HG03097 (cell line): ENCODE data around the gene AOX1.
A peak's percentile ranks its signal among the peaks of the same experiment; 100 is the strongest.
"Not testable (repeated sequence)": the region's sequence is repeated elsewhere in the genome, so short reads cannot be mapped to it uniquely, and the experiment has no call there.

Source experiments
- ATAC-seq: cut with Tn5 transposase; IDR thresholded peaks from one replicate; pipeline ENCODE4 v1.9.1; 2021; ENCODE audit not compliant: unreplicated experiment, low FRiP score

The AOX1 gene

DNA sequence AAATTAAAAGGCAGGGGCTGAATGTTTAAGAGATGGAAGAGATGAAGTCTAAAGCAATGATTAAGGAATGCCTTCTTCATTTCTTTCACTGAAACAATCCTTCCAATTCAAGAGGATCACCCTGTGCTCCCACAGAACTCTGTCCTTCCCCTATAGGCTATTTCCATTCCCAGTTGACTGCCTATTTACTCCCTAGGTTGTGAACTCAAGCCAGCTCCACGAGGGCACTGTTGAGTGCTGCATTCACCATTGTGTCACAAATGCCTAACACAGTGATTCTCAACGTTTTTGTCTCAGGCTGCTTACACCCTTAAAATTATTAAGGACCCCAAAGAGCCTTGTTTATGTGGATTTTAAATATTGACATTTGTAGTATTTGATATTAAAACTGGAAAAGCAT, 112.4 kb downstream of the AOX1 start:
- no peak for ATAC-seq

DNA sequence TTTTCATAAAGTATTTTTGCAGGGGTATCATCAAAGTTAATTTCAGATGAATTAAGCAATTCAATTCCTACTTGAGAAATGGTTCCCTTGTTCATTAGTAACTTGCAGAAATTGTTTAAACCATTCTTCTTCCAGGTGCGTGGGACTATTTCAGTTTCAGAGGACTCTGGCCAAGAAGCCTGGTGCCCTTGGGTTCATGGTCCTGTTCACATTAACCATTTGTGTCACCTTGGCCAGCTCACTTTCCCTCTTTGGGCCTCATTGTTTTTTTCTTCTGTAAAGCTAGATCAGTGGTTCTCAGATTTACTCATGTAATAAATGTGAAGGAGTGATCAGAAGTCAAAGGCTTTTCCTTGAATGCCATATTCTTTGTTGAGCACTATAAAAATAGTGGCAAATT, 113.5 kb downstream of the AOX1 start:
- no peak for ATAC-seq

DNA sequence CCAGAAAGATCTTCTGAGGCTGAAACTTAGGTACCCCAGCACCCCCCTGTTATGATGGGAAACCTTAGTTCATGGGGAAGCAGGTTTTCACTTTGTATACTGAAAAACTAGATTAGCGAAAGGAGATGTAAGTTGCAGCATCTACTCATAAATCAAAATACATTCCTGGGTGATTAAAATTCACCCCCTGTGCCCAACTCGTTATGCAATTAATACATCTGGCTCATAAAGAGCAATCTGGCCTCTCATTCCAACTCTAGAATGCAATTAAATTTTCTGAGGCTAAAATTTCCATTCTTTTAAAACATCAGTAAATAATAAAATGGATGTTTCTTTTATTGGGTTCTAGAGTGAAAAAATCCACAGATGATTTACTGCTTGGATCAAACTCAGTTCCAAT, 115.0 kb downstream of the AOX1 start:
- no peak for ATAC-seq

DNA sequence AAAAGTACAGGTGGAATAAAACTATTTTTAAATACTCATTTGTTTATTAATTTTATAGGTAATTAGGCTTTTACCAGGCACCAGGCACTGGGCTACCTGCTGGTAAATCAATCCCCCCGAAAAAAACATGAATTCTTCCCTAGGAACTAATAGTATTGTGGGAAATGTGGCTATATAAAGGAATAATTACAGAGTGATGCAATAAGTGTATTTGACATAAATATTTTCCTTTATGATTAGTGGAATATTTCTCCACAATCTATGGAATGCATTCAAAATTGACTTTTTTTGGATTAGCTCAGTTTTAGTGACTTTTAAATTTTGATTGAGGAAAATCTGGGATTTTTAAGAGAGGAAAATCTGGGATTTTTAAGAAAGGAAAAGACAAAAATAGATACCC, 116.2 kb downstream of the AOX1 start:
- no peak for ATAC-seq

DNA sequence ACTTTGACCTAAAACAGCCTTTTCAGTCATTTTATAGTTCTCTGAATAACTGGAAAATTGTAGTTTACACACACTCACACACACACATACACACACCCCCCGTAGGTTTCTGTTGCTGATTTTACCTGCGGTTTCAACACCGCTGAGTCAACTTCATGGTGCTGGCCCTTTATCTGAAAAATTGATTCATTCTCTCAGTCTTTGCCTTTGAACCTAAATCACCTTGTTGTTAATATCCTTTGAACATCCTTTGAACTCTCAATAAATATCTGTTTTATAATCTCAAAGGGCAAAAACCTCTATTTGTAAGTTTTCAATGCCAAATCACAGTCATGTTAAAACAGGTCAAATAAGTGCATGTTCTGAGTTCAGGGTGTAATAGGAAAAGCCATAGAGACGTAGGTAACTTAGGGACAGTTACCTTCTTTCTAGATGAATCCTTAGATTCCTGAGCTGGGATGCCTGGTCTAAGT, 116.9 kb downstream of the AOX1 start:
- no peak for ATAC-seq

DNA sequence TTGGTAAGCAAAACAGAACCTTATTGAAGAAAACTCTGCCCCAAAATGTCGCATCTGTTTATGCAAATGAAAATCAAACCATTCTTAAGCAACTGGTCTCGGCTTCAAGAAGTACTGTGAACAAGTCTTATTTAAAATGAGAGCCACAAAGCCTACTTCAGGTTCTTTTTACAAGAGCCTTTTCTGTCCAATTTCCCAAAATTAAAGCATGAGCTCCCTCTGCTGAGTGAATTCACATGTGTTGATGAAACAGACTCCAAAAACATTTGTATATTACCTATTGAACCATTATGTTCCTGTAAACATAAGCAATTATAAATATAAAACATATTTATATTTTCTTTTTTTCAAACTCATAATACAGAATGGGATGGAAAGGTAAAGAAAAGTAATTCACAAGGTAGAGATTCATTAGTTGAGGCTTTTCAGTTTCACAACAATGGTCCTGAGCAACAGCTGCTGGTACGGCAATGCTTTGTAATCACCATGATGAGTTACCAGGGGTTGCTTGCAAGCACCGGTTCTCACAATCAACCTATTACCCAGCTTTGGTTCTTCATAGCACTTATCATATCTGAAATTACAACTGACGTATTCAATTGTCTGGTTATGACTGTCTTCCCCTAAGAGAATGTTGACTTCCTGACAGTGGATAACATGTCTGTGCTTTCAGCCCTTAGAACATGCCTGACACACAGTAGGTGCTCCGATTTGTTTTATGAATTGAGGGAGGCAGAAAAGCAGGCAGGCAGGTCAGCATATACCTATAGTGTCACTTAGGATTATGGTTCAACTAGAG, 117.5 kb downstream of the AOX1 start:
- no peak for ATAC-seq

DNA sequence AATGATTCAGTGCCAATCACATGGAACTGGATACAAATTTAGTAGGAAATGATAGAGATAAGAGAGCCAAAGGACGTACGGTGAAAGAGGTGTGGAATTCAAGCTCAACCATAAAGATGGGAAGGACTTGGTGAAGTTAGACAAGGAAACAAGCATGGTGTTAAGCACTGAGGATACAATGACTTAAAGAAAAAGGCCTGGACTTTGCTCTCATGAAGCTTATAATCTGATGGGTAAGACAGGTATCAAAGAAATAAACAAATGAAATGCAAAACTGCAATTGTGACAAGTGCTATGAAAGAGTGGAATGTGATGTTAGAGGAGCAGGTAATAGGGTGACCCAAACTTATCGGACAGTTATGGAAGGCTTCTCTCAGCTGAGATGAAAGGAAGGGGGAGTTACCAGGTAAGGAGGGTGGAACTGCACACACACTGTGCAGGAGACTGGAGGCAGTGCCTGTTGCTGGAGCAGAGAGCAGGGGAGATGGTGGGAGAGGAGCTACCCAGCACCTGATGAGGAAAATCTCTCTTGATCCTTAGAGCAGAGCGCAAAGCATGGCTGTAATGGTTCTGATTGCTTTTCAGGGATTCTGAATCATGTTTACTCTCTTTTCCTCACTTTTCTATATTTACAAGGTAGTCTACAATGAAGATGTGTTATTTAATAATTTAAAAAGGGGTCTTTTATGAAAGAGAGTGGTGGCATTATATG, 118.3 kb downstream of the AOX1 start:
- no peak for ATAC-seq

DNA sequence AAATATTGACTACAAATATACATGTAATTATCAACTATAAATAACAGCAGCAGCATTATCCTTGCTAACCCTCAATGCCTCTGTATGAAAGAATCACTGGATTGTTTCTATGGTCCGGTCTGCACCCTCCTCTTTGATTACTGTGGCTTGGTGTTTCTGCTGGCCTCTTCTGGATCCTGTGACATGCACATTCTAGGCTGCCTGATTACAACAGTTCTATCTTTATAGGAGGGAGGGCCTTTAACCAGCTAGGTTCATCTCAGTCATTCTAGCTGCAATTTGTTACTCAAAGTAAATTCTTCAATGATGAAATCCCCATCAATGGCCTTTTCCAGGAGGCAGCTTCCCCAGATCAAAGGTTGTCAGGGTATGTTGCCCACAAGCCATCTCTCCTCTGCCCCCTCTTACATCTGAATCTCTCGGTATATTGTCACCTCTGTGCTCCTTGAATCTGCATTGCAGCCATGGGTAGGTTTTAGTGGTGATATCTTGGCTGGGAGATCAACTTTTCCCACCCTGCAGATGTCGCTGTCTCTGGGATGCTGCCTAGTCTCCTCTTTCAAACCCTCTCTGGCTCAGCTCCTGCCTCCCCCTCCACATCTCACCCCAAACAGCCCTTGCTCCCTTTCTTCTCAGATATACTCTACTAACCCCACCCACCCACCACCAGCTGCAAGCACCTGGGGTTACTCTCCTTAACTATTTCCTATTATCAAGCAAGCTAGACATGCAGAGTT, 119.7 kb downstream of the AOX1 start:
- ATAC-seq, result no peak

DNA sequence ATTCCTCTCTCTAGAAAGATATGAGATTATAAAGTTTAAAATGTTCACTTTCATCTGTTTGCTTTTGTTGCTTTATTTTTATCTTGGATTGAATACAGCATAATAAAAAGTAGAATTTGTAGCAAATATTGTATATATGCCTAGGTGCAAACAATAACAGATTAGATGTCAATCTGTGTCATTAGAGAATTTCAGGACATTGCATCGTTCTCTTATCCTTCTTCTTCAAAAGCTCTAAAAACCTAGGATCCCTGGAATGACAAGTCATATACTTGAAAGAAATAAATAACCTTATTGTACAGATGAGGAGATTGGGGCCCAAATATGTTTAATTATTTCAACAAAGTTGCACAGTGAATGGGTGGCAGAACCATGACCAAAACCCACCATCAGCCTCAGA, 123.1 kb downstream of the AOX1 start:
- ATAC-seq, result no peak

DNA sequence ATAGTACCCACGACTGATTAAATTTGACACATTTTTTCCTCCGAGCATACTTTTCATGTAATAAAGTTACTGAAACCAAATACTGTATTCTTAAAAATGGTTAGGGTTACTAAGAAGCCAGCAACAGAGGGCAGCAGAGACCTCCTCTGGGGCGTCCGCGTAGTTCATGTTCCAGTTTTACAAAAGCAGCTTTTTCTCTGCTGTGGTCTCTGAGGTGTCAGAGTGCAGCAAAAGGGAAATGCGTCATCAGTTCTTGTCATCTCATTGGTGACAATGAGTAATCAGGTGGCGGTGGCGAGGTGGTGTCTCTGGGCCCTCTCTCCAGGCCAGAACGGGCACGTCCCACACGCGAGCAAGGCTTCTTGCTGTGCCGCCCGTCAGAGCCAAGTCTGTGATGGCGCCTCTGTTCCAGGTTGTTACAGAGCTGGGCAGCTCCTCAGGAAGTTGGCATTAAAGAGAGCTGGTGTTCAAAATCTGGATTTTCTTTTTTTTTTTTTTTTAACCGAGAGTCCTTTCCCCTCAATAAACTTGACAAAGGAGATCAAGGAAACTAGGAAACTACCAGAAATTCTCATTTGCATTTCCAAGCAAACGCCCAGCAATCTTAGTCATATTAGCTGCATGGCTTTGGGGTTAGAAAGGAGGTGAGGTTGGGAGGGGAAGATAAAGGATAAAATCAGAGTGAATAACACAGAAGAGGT, 127.3 kb downstream of the AOX1 start:
- peak; percentile 97 for ATAC-seq

DNA sequence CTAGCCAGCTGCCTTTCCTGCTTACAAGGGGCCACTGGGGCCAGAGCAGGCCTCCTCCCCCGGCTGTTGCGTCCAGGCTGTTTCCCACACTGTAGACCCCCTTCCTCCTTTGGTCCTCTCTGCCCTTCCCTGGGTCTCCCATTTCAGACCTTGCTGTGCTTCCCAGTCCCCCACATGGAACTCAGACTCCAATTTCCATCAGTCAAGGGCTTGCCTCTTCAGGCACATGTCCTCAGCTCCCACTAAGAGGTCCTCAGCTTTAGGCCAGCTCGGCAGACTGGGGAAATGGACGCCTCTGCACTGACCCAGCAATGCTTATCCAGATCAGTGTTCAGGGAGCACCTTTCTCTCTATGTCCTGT, 127.9 kb downstream of the AOX1 start:
- no peak for ATAC-seq

DNA sequence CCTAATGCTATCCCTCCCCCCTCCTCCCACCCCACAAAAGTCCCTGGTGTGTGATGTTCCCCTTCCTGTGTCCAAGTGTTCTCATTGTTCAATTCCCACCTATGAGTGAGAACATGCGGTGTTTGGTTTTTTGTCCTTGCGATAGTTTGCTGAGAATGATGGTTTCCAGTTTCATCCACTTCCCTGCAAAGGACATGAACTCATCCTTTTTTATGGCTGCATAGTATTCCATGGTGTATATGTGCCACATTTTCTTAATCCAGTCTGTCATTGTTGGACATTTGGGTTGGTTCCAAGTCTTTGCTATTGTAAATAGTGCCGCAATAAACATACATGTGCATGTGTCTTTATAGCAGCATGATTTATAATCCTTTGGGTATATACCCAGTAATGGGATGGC, 129.2 kb downstream of the AOX1 start:
- ATAC-seq, result not testable (repeated sequence)

DNA sequence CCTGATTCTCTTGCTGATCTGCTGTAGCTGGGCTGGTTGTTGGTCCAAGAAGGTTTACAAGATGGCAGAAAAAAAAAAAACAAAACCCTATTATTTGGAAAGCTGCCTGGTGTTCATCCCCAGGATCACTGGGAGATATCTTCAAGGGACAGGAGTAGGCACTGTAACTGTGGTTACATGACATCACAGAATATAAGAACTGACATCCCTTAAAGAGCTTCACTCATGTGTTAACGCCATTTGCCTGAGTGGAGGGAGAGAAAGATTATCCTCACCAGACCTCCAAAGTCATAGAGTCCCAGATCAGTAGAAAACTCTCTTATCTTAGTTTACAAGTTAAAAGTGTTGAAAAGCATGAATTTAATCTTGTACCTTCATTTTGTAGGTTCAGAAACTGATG, 130.6 kb downstream of the AOX1 start:
- no peak for ATAC-seq
